Measurements from ENCODE around the gene CDCA8.

The CDCA8 gene

GRCh38 chr1:37692078-37692833, at the start of gene CDCA8:
Gene CDCA8 (plus strand): TSS chr1:37692516. CDS start chr1:37692691, 175 bp downstream.
- DNase-seq (ENCODE audit: low read depth): peak; percentile 96

- DNase-seq (ENCODE audit: low read depth): no peak
These were observed 45.0 kb upstream of the CDCA8 start for GRCh38 chr1:37647281-37647680.

DNA sequence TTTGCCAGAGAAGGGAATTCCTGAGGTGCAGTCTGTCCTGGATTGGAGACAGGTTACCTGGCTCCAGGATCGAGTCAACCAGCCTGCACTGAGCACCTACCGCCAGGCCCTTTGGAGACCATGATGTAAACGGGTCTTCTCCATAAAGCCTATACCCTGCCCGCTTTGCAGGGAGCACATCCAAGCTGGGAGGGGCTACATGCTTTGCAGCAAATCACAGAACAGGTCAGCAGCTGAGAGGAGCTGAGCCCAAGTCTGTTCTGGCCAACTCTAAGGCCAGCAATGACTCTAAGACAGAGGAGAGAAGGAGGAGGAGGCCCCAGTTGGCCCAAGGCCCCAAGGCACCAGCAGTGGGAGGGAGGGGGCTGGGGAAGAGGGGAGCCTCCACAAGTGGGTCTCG, 42.1 kb upstream of the CDCA8 start:
- DNase-seq (ENCODE audit: low read depth): no peak

DNA sequence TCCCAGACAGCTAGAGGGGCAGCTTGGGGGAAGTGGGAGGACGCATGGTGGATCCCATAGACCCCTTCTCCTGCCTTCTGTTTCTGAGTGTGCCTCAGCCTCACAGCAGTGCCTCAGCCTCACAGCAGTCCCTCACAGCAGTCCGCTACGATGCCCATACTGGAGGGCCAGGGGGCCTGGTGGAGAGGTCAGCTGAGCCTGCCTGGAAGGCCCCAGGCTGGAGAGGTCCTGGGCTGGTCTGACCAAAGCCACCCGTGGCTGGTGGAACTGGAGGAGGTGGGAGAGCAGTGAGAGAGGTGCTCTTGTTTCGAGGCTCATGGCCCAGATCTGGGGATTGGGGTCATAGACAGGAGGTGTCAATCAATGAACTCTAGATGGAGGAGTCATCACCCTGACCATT, 41.6 kb upstream of the CDCA8 start:
- DNase-seq (ENCODE audit: low read depth): no peak

DNA sequence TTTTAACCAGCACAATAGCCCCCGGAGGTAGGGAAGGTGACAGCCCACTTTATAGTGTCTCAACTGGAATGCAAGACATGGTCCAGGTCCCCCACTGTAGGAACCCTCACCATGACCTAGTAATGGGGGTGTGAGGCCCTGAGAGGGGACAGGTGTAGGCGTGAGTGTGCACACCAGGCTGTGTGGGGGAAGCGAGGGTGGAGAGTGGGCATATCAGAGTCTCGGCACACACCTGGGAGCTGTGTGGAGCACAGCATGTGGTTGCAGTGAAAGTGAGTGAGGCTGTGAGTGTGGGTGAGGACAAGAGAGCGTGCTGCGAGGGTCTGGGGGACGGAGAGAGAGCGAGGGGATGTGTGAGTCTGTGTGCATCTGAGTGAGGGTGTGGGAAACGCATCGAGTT, 40.5 kb upstream of the CDCA8 start:
- DNase-seq (ENCODE audit: low read depth): no peak

- no peak for DNase-seq (ENCODE audit: low read depth)
These were observed 39.3 kb upstream of the CDCA8 start for GRCh38 chr1:37652976-37653375.

DNA sequence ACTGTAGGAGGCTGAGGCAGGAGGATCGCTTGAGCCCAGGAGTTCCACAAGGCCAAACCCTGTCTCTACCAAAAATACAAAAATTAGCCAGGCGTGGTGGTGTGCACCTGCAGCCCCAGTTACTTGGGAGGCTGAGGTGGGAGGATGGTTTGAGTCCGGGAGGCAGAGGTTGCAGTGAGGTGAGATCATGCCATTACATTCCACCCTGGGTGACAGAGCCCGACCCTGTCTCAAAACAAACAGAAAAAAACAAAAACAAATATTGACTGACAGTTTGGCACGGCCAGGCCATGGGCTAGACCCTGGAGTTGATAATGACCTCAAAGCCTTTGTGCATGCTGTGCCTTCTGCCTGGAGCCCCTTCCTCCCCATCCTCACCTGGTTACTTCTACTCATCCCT, 38.4 kb upstream of the CDCA8 start:
- DNase-seq (ENCODE audit: low read depth): no peak

GRCh38 chr1:37655274-37655673, 37.0 kb upstream of the CDCA8 start:
- no peak for DNase-seq (ENCODE audit: low read depth)

- DNase-seq (ENCODE audit: low read depth): no peak
These were observed 36.3 kb upstream of the CDCA8 start for GRCh38 chr1:37656026-37656425.

DNA sequence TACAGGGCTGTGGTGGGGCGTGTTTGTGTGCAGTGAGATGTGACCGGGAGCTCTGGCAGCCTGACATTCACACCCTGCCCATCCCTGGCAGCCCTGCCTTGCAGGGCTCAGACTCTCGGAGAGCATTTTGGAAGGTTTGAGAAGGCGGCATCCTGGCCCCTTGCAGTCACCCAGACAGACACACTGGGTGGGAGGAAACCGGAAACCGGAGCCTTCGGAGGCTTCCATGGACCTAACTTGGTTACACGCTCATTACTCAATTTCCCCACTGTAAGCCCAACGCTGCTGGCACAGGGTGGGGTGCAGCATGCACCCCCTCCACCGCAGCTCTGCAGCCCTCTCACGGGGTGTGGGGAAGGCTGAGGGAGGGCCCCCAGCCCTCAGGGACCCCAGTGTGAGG, 35.4 kb upstream of the CDCA8 start:
- no peak for DNase-seq (ENCODE audit: low read depth)

DNA sequence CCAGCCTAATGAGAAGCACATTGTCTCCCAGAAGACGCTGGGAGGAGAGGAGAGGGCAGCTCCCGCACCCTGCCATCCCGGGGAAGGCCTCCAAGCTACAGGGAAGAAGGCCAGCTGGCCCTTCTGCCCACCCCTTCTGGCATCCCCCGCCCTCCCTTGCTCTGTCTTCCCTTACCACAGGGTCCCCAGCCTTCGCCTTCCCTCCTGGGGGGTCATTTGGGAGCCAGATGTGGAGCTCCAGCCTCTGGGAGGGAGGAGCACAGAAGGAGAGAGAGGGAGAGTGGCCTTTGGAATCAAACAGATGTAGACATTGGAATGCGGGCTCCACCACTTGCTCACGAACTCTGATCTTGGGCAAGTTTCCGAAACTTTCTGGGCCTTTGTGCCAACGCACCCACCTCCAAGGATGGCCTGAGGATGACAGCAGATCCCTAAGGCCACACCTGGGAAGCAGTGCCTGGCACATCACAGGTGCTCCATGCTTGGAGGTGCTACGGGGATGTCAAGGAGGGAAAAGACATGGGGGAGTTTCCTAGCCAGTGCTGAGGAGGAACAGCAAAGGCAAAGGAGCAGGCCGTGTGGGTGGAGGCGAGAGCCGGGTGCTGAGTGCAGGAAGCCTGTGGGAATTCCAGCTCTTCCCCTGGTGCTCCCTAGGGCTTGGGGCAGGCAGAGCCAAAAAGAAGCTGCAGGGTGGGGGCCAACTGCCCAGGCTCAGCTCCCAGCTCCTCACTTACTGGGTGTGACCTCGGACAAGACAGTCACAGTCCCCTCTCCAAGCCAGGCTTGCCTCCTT, 34.5 kb upstream of the CDCA8 start:
- no peak for DNase-seq (ENCODE audit: low read depth)

GRCh38 chr1:37658486-37658885, 33.8 kb upstream of the CDCA8 start:
- no peak for DNase-seq (ENCODE audit: low read depth)

GRCh38 chr1:37660664-37661063, 31.7 kb upstream of the CDCA8 start:
- no peak for DNase-seq (ENCODE audit: low read depth)

DNA sequence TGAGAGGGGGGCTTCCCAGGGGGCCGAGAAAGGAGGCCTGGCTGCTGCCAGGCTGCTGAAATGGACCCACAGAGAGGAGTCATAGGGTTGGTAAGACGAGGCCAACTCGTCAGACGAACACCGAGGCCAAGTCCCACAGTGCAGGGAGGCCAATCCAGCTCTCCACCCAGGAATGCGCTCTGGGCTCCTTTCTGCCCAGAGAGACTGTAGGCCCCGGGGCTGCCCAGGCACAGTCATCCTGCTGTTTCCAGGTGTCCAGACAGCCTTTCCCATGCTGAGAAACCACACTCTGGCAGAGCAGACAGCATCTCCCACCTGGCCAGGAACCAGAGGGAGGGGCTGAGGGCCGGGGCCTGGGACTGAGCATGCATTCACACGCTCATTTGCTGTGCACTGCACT, 30.9 kb upstream of the CDCA8 start:
- DNase-seq (ENCODE audit: low read depth): no peak

GRCh38 chr1:37662031-37662755, 30.1 kb upstream of the CDCA8 start:
- no peak for DNase-seq (ENCODE audit: low read depth)

DNA sequence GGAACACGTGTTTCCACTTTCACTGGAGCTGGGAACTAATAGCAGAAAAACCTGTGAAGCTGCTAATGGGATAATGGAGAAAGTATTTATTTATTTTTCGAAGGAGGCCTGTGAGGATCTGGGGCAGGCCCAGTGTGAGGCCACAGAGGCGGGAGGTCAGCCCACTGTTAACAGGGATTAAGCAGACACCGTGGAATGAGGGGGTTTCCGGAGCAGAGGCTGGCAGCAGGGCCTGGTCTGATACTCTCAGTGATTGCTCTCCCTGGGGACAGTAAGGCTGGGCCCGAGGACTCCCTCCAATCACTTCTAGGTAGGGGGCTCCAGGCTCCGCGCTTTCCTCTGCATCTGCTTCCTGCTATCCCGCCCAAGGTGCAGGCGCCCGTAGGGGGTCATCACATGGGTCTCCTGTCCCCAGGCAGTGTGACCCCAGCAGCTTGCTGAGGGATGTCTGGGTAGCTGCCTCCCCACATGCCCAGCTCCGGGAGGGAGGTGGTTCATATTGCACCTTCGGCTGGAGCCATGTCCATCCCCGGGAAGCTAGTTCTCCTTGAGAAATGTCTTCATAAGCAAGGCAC, 28.8 kb upstream of the CDCA8 start:
- DNase-seq (ENCODE audit: low read depth): no peak

DNA sequence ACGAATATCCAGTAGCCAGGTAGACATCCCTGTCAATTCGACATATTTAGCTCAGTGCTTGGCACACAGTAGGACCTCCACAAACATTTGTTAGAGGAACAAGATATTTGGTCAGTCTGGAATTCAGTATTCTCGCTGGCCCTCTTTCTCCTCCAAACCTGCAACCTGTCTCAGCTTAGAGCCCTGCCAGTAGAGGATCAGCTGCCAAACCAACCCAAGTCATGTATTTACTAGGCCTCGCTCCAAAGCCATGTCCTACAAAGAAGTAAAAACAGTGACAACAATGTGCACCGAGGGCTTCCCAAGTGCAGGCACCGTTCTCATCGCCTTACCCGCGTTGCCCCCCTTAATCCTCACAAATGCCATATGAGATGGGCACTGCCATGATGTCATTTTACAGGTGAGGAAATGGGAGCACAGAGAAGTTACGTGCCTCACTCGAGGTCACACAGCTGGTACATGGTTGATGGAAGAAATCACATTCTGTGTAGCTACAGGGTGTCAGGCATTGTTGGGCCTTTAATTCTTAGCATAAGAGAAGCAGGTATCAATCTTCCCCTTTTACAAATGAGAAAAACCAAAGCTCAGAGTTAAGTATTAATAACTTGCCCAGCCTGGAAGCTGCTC, 26.0 kb upstream of the CDCA8 start:
- no peak for DNase-seq (ENCODE audit: low read depth)

DNA sequence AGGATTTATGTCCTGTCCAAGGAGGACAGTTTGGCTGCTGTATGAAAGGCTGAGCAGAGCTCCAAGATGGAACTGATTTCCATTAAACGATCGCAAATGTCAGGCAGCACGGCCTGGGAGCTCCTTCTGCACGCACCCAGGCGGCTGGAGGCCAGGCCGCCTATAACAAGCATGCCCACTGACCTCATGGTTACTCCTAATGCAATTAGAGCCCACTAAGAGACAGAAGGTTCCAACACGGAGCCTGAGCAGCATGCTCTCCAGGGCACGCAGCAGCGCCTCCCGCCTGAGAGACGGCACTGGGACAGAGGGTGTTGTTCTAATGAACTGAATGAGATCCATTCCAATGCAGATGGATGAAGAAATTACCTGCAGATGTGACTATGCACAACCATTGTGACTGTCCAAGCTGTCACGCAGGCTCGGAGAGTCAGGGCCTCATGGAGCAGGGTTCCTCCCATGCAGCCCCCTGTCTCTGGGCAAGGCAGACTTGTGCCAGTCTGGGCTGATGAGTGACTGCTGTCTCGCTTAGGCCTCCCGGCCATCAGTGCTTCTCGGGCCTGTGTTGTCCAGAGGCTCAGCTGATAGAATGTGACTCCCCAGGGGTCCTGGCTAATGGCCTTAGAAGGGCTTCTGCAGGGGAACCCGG, 25.2 kb upstream of the CDCA8 start:
- no peak for DNase-seq (ENCODE audit: low read depth)

DNA sequence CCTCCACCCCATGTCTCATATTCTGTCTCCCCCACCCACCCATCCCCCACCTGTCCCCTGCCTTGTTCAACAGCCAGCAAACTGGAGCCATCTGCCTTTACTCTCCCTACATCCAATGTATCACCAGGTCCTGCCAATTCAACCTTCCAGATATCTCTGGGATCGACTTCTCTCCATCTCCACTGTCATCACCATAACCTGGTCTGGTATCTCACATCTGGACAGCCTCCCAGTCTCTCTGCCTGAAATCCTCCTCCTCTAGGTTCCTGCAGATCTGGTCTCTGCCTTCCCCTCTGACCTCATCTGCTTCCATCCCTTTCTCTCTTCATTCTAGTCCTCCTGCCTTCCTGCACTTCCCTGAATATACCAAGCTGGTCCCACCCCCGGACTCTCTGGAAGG, 22.2 kb upstream of the CDCA8 start:
- DNase-seq (ENCODE audit: low read depth): no peak

DNA sequence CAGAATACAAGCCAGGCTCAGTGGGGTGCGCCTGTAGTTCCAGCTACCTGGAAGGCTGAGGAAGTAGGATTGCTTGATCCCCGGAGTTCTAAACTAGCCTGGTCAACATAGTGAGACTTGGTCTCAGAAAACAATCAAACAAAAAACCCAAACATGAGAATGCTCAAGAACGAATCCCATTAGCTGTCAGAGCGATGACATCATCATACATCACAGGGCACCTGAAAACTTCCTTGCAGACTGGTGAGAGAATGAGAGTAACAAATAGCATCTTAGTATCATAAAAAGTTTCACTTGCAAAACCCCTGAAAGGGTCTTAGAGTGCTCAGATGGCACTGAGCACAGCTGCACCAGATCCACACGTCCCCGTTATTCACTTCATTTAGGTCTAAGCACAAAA, 21.1 kb upstream of the CDCA8 start:
- no peak for DNase-seq (ENCODE audit: low read depth)

- no peak for DNase-seq (ENCODE audit: low read depth)
These were observed 20.0 kb upstream of the CDCA8 start for GRCh38 chr1:37672136-37672870.
